Stimulated activated CD8-positive, alpha-beta memory T cell treated with anti-CD3 and anti-CD28 coated beads, Interleukin-4, amount 100 ng/mL, for 24 hours (primary cell): ENCODE measurements around the gene SULT1C3.
"Not testable (repeated sequence)": the region's sequence is repeated elsewhere in the genome, so short reads cannot be mapped to it uniquely, and the experiment has no call there.

ENCODE experiments used
- DNase-seq: peaks from one replicate; pipeline ENCODE4 v3.0.0-alpha.2; 2020; ENCODE audit warnings: low read depth

Gene SULT1C3

GRCh38 chr2:108244667-108245414 lies 5.1 kb downstream of the SULT1C3 start:
- no peak for DNase-seq

DNA sequence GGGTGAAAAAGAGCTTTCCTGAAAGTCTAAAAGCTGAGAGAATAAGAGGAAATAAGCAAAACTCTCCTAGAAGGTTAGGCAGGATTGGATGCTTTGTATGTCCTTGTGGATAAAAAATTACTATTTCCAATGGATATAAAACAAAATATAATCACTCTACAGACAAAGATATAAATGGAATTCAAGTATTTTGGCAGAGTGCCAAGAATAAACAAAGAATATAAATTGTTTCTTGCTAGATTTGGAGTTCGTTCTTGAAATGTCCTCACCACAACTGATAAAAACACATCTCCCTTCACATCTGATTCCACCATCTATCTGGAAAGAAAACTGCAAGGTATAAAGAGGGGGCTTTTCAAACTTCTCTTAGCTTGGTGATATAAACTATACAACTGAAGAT lies 13.3 kb downstream of the SULT1C3 start:
- no peak for DNase-seq

- no peak for DNase-seq
Observed at GRCh38 chr2:108257757-108258331, 18.1 kb downstream of the SULT1C3 start.

GRCh38 chr2:108260773-108261172 lies 21.0 kb downstream of the SULT1C3 start:
- DNase-seq: no peak

DNA sequence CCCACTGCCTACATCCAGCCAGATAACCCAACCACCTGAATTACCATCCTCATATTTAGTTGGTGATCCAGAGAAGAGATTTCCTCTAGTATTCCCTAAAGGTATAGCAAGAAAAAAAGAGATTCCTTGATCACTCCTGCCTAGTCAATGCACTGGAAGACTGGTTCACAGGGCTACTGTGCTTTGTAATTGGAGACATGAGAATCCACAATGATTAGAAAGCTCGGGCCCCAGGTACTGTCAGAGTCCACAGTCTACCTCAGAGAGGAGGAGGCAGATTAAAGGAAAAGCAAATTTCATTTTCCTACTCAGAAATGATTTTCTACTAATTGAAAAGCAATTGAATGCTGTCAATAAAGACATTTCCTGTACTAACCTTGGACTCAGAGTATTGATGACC lies 22.3 kb downstream of the SULT1C3 start:
- DNase-seq: no peak

- no peak for DNase-seq
Observed at GRCh38 chr2:108263401-108263800, 23.6 kb downstream of the SULT1C3 start.

DNA sequence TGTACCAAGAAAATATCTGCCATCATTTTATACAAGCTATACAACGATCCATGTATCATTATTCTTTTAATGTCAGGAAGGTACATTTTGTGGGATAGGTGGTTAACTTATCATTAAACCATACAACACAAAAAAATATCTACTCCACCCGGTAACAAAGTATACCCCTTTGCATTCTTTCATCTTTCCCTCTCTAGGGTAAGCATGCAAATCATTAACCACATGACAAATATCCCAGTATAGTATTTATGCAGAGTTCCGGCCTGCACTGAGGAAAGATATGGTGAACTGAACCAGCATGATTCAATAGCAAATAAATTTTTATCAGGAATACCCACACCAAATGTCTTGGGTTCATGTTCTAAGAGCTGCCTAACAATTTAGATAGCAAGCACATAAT lies 26.4 kb downstream of the SULT1C3 start:
- DNase-seq: no peak

DNA sequence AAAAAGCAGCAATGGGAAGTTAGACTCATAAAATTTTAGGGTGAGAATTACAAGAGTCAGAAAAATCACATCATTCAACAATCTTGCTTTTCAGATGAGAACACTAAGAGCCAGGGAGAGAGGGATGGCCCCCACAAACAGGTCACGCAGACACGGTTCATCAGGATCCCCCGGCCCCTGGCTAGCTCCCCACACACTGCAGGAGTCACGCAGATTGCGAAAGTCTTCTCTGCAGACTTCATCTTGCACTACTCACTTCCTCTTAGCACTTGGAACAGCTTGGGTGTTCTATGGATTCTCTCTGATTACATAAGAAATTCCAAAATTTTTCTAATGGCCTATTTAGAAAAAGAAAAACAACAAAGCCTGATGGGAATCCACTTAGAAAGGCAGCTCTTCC lies 27.3 kb downstream of the SULT1C3 start:
- no peak for DNase-seq

DNA sequence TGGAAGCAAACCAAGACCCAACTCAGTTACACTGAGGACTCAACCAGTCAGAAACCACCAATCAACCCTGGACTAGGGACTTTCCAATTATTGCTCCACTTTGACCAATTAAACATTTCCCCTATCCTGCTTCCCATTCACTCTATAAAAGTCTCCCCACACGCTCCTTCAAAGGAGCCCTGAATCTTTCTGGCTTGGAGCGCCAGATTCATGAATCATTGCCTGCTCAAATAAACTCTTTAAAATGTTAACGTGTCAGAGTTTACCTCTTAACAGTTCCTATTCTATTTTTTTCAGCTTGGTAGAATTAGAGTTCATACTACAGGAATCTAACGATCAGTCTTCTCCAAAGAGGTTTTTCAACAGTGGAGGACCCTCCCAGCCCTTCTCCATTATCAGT lies 28.2 kb downstream of the SULT1C3 start:
- DNase-seq: no peak

- DNase-seq: no peak
Observed at GRCh38 chr2:108270346-108270745, 30.6 kb downstream of the SULT1C3 start.

DNA sequence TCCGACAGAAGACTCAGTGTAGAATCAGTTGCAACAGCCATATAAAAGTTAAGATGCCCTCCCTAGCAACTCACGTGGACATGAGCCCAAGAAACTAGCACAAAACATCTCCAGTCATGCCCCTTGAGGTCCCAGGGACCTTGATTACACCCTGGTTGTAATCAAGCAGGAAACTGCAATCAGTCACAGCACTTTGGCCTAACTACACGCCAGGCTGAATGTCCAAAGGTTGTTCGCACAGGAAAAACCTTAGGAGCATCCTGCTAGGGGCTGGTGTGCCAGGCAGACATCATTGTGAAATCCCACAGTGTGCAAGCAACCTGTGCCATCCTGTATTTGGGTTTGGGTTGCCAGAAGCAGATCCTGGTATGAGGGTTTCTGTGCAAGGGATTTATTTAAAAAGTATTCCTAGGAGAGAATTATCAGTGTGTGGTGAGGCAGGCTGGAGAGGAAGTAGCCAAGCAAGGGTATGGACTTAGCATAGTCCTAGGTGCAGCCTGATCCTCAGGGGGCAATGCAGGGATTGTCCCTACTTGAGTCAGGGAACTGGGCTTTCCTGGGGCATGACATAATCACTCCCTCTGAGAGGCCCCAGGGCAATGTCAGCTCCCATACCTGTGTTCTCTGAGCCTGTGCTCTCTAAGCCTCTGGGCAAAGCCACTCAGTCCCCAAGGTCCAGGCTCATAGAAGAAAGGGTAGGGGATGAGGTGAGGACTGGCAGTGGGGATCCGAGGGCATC lies 31.2 kb downstream of the SULT1C3 start:
- no peak for DNase-seq

GRCh38 chr2:108271691-108272253 lies 32.0 kb downstream of the SULT1C3 start:
- DNase-seq: no peak

GRCh38 chr2:108278631-108279030 lies 38.9 kb downstream of the SULT1C3 start:
- no peak for DNase-seq

DNA sequence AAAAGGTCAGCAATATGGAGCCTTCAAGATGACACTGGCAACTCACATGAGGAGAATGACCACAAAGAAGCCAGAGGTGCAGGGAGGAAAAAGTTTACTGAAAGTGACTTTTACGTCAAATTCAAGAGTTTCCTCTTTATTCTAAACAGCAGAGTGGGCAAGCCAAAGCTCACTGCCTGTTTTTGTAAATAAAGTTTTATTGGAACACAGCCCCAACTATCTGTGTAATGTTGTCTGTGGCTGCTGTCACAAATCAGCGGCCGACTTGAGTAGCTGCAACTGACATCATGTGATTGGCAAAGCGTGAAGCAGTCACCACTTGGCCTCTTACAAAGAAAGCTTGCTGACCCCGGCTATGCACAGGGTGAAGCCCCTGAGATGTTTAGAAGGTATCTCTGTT lies 39.7 kb downstream of the SULT1C3 start:
- DNase-seq: no peak

GRCh38 chr2:108280466-108280865 lies 40.7 kb downstream of the SULT1C3 start:
- no peak for DNase-seq

DNA sequence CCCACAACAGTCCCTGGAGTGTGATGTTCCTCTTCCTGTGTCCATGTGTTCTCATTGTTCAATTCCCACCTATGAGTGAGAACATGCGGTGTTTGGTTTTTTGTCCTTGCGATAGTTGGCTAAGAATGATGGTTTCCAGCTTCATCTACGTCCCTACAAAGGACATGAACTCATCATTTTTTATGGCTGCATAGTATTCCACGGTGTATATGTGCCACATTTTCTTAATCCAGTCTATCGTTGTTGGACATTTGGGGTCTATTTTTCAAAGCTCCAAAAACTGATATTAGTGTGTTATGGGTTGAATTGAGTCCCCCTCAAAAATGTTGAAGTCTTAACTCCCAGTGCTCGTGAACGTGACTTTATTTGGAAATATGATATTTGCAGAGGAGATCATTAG lies 44.8 kb downstream of the SULT1C3 start:
- not testable (repeated sequence) for DNase-seq

- DNase-seq: no peak
Observed at GRCh38 chr2:108285616-108286015, 45.8 kb downstream of the SULT1C3 start.

- no peak for DNase-seq
Observed at GRCh38 chr2:108287169-108287568, 47.4 kb downstream of the SULT1C3 start.

- DNase-seq: no peak
Observed at GRCh38 chr2:108288534-108289106, 48.9 kb downstream of the SULT1C3 start, which contains the start of gene SULT1C2. TSS of gene SULT1C2 (plus strand) at chr2:108288895. CDS start at chr2:108293668, 4,773 bp downstream.

DNA sequence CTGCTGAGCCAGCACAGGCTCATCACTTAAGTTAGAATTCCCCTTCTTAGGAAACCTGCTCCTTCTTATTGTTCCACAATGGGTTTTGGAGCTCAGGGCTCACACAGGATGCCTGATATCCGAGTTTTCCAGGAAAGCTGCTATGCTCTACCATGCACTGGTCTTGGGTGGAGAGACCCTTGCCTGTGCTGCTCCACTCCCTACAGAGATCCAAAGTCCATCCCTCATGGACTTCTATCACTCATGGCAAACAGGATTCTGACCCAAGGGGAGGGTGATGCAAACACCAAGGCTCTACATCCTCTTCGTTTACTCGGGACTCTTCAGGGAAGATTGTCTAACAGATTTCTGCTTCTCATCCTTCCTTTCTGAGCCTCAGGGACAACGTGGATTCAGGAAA lies 54.1 kb downstream of the SULT1C3 start:
- DNase-seq: no peak

- no peak for DNase-seq
Observed at GRCh38 chr2:108297436-108298141, 57.8 kb downstream of the SULT1C3 start.

GRCh38 chr2:108301558-108301957 lies 61.8 kb downstream of the SULT1C3 start:
- no peak for DNase-seq
